ENCODE data around the gene NPTX2.
"Not testable (repeated sequence)": the region's sequence is repeated elsewhere in the genome, so short reads cannot be mapped to it uniquely, and the experiment has no call there.

The NPTX2 gene, protein sequence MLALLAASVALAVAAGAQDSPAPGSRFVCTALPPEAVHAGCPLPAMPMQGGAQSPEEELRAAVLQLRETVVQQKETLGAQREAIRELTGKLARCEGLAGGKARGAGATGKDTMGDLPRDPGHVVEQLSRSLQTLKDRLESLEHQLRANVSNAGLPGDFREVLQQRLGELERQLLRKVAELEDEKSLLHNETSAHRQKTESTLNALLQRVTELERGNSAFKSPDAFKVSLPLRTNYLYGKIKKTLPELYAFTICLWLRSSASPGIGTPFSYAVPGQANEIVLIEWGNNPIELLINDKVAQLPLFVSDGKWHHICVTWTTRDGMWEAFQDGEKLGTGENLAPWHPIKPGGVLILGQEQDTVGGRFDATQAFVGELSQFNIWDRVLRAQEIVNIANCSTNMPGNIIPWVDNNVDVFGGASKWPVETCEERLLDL

DNA sequence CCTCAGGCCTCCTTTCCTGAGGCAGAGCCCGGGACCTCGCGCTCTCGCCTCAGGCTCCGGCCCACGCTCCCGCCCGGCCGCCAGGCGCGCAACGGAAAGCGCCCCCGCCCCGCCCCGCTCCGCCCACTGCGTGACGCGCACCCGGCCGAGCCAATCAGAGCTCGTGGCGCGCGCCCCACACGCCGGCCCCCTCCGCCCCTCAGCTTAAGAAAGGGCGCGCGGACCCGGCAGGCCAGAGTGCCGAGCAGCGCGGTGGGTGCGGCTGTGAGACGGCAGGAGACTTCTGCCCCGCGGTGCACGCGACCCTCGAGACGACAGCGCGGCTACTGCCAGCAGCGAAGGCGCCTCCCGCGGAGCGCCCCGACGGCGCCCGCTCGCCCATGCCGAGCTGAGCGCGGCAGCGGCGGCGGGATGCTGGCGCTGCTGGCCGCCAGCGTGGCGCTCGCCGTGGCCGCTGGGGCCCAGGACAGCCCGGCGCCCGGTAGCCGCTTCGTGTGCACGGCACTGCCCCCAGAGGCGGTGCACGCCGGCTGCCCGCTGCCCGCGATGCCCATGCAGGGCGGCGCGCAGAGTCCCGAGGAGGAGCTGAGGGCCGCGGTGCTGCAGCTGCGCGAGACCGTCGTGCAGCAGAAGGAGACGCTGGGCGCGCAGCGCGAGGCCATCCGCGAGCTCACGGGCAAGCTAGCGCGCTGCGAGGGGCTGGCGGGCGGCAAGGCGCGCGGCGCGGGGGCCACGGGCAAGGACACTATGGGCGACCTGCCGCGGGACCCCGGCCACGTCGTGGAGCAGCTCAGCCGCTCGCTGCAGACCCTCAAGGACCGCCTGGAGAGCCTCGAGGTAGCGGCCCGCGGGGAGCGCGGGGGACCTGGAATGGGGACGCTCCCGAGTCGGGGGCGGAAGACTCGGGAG is at the start of gene NPTX2:
NPTX2 (plus strand) TSS at position 235 of the 909 bp plus-strand sequence; CDS start at position 412, 177 bp downstream.
- Histone ChIP-seq H3K36me3 (ENCODE audit: control insufficient read depth, insufficient read depth, low read length, severe bottlenecking) (no peaks in the 10 kb centered on the region), H3K9ac (ENCODE audit: low read length) (no peak within 1 kb of the TSS), H3K27me3 (replicated peaks; ENCODE audit: control insufficient read depth, insufficient read depth, low read length) (peaks cover 28% of the 10 kb centered on the region), H3K9me3 (ENCODE audit: control insufficient read depth, low read length) (no peaks in the 10 kb centered on the region), H3K4me1 (ENCODE audit: control insufficient read depth, insufficient read depth, low read length) (peaks cover 12% of the 10 kb centered on the region), H3K4me3 (ENCODE audit: low read length) (no peak within 1 kb of the TSS)
- DNase-seq (ENCODE audit: low read depth), result peak; percentile 77

DNA sequence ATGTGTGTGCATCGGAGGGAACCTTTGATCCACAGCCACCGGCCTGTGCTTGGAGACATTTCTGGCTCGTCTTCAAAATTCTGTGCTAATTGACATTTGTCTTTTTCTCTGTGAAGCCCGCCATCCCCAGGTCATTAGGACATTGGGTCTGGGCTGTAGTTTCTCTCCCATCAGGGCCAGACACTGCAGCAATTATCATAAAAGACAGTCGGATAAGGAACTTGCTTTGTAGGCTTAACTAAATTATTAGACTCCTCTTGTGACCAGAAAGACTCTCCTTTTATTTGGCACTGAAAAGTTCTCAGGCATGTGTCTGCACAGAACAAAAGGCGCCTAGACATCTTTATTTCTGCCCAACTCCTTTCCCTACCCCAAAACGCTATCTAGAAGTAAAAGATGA is 49.1 kb upstream of the NPTX2 start:
- no peaks in the 10 kb centered on the region for H3K36me3 ChIP-seq (ENCODE audit: control insufficient read depth, insufficient read depth, low read length, severe bottlenecking)
- no peak for DNase-seq (ENCODE audit: low read depth)
- no peak overlapping the region for H3K9ac ChIP-seq (ENCODE audit: low read length)
- H3K4me1 ChIP-seq (ENCODE audit: control insufficient read depth, insufficient read depth, low read length), result no peaks in the 10 kb centered on the region
- H3K4me3 ChIP-seq (ENCODE audit: low read length), result no peak overlapping the region
- peaks cover 5% of the 10 kb centered on the region for H3K9me3 ChIP-seq (ENCODE audit: control insufficient read depth, low read length)
- H3K27me3 ChIP-seq (replicated peaks; ENCODE audit: control insufficient read depth, insufficient read depth, low read length), result no peaks in the 10 kb centered on the region

DNA sequence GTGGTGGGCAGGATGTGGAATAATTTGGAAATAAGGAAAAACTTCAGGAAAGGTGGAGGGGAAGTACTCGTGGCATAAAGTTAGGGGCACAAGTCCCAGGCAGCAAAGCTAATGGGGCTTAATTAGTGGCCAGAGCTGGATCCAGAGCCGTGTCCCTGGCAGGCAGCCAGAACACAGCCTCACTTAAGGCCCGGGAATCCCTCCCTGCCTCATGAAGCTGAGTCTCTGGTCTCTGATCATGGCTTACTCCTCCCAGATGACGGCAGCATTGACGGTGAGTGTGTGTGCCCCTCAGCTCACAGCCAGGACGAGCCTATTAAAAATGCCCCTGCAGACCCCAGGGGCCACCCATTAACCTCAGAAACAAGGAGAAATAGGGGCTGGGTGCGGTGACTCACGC is 48.2 kb upstream of the NPTX2 start:
- no peaks in the 10 kb centered on the region for H3K36me3 ChIP-seq (ENCODE audit: control insufficient read depth, insufficient read depth, low read length, severe bottlenecking)
- H3K4me1 ChIP-seq (ENCODE audit: control insufficient read depth, insufficient read depth, low read length), result no peaks in the 10 kb centered on the region
- DNase-seq (ENCODE audit: low read depth), result no peak
- H3K9ac ChIP-seq (ENCODE audit: low read length), result no peak overlapping the region
- no peaks in the 10 kb centered on the region for H3K27me3 ChIP-seq (replicated peaks; ENCODE audit: control insufficient read depth, insufficient read depth, low read length)
- peaks cover 5% of the 10 kb centered on the region for H3K9me3 ChIP-seq (ENCODE audit: control insufficient read depth, low read length)
- H3K4me3 ChIP-seq (ENCODE audit: low read length), result no peak overlapping the region

DNA sequence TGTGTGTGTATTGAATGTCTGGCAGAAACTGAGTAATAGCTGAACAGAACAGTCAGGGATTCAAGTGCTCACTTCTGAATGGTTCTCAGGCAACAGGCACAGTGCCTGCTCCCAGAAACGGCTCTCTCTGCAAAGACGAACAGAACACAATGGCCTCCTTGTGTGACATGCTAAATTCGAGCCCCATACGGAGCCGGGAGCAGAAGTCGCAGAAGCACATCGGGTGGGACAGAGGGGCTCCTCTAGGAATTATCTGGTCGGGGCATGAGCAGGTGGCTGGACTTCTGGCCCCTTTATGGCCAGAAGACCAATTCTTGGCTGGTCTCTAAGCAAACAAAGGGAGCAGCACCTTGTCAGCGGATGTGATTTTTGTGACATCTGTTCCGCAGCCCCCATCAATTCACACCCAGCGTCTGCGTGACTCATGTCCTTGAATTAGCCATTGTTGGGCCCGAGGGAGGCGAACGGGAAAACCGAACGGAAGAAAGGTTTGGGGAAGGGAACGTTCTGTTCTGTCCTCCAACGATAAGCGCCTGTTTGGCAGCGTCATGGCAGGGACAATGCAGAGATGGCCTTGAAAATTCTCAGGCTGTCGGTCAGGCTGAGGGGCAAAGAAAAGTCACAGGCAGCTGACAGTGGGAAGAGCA is 47.3 kb upstream of the NPTX2 start:
- H3K9me3 ChIP-seq (ENCODE audit: control insufficient read depth, low read length), result no peaks in the 10 kb centered on the region
- DNase-seq (ENCODE audit: low read depth), result no peak
- no peak overlapping the region for H3K9ac ChIP-seq (ENCODE audit: low read length)
- no peaks in the 10 kb centered on the region for H3K36me3 ChIP-seq (ENCODE audit: control insufficient read depth, insufficient read depth, low read length, severe bottlenecking)
- H3K27me3 ChIP-seq (replicated peaks; ENCODE audit: control insufficient read depth, insufficient read depth, low read length), result no peaks in the 10 kb centered on the region
- H3K4me1 ChIP-seq (ENCODE audit: control insufficient read depth, insufficient read depth, low read length), result no peaks in the 10 kb centered on the region
- no peak overlapping the region for H3K4me3 ChIP-seq (ENCODE audit: low read length)

DNA sequence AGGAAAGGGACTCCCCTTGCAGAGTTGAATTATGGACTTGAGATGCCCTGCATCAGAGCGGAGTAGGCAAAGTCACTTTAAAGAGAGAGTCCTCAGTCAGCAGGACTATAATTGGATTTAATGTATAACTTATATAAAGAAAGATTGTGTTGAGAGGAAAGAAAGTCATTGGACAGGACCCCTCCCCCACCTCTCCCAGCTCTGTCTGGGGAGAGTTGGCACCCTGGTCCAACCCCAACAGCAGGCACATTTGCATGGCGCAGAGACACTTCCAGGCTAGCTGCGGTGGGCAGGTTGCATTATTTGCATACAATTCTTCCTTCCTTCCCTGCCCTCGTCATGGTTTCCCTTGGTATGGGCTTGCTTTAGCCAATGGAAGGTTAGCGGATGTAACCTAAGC is 46.1 kb upstream of the NPTX2 start:
- Histone ChIP-seq H3K36me3 (ENCODE audit: control insufficient read depth, insufficient read depth, low read length, severe bottlenecking) (no peaks in the 10 kb centered on the region), H3K9me3 (ENCODE audit: control insufficient read depth, low read length) (peaks cover 5% of the 10 kb centered on the region), H3K27me3 (replicated peaks; ENCODE audit: control insufficient read depth, insufficient read depth, low read length) (no peaks in the 10 kb centered on the region), H3K4me1 (ENCODE audit: control insufficient read depth, insufficient read depth, low read length) (no peaks in the 10 kb centered on the region), H3K9ac (ENCODE audit: low read length) (no peak overlapping the region), H3K4me3 (ENCODE audit: low read length) (no peak overlapping the region)
- no peak for DNase-seq (ENCODE audit: low read depth)

DNA sequence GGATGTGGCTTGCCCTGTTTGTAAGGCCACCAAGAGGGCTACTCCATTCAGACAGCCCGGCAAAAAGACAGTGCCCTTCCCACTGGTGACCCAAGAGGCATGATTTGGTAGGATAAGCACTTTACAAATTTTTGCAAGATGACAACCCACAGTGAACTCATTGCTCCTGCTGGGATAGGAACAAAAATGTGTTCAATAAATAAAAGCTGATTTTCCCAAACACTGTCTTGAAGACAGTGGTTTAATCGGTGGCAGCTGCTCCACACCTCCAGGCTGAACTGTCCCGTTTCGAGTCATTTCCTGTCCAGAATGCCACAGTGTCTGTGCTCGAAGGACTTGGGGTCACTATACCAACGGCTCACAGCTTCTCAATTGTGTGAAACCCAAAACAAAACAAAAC is 45.1 kb upstream of the NPTX2 start:
- Histone ChIP-seq H3K9ac (ENCODE audit: low read length) (no peak overlapping the region), H3K4me1 (ENCODE audit: control insufficient read depth, insufficient read depth, low read length) (no peaks in the 10 kb centered on the region), H3K27me3 (replicated peaks; ENCODE audit: control insufficient read depth, insufficient read depth, low read length) (no peaks in the 10 kb centered on the region), H3K36me3 (ENCODE audit: control insufficient read depth, insufficient read depth, low read length, severe bottlenecking) (no peaks in the 10 kb centered on the region), H3K4me3 (ENCODE audit: low read length) (no peak overlapping the region), H3K9me3 (ENCODE audit: control insufficient read depth, low read length) (peaks cover 14% of the 10 kb centered on the region)
- DNase-seq (ENCODE audit: low read depth), result no peak

DNA sequence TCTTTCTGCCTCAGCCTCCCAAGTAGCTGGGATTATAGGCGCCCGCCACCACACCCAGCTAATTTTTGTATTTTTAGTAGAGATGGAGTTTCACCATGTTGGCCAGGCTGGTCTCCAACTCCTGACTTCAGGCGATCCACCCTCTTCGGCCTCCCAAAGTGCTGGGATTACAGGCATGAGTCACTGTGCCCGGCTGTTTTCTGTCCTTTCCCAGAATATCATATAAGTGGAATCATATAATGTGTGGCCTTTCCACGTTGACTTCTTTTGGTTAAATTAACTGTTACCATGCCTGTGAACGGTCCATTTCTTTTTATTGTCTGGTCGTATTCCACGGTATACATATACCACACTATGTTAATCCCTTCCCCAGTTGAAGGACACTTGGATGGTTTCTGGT is 44.4 kb upstream of the NPTX2 start:
- H3K9me3 ChIP-seq (ENCODE audit: control insufficient read depth, low read length), result peaks cover 14% of the 10 kb centered on the region
- not testable (repeated sequence) for H3K4me1 ChIP-seq (ENCODE audit: control insufficient read depth, insufficient read depth, low read length); H3K27me3 ChIP-seq (replicated peaks; ENCODE audit: control insufficient read depth, insufficient read depth, low read length); H3K9ac ChIP-seq (ENCODE audit: low read length); DNase-seq (ENCODE audit: low read depth); H3K4me3 ChIP-seq (ENCODE audit: low read length); H3K36me3 ChIP-seq (ENCODE audit: control insufficient read depth, insufficient read depth, low read length, severe bottlenecking)

DNA sequence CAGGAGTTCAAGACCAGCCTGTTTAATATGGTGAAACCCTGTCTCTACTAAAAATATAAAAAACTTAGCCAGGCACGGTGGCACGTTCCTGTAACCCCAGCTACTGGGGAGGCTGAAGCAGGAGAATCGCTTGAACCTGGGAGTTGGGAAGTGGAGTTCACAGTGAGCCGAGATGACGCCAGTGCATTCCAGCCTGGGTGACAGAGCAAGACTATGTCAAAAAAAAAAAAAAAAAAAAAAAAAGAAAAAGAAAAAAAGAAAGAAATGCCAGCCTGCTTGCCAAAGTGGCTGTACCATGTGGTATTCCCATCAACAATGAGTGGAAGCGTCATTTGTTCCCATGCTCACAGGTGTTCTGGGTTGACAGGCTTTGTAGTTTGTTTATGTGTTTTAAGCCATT is 43.3 kb upstream of the NPTX2 start:
- no peak overlapping the region for H3K9ac ChIP-seq (ENCODE audit: low read length)
- H3K27me3 ChIP-seq (replicated peaks; ENCODE audit: control insufficient read depth, insufficient read depth, low read length), result no peaks in the 10 kb centered on the region
- H3K4me1 ChIP-seq (ENCODE audit: control insufficient read depth, insufficient read depth, low read length), result no peaks in the 10 kb centered on the region
- DNase-seq (ENCODE audit: low read depth), result no peak
- H3K36me3 ChIP-seq (ENCODE audit: control insufficient read depth, insufficient read depth, low read length, severe bottlenecking), result no peaks in the 10 kb centered on the region
- peaks cover 14% of the 10 kb centered on the region for H3K9me3 ChIP-seq (ENCODE audit: control insufficient read depth, low read length)
- no peak overlapping the region for H3K4me3 ChIP-seq (ENCODE audit: low read length)

DNA sequence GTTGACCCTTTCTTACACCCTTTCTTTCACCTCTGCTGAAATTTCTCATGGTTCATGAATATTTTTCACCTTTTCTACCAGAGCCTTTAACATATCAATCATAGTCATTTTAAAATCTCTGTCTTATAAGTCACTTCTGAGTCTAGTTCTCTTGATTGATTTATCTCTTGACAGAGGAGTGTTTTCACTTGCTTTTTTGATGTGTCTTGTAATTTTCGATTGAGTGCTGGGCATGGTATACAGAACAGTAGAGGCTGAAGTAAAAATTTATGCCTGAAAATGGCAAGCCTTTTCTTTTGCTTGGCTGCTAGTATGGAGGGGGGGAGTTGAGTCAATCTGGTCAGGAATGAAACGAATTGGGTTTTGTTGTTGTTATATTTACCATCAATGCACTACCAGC is 41.2 kb upstream of the NPTX2 start:
- no peak for DNase-seq (ENCODE audit: low read depth)
- H3K36me3 ChIP-seq (ENCODE audit: control insufficient read depth, insufficient read depth, low read length, severe bottlenecking), result no peaks in the 10 kb centered on the region
- H3K4me1 ChIP-seq (ENCODE audit: control insufficient read depth, insufficient read depth, low read length), result no peaks in the 10 kb centered on the region

DNA sequence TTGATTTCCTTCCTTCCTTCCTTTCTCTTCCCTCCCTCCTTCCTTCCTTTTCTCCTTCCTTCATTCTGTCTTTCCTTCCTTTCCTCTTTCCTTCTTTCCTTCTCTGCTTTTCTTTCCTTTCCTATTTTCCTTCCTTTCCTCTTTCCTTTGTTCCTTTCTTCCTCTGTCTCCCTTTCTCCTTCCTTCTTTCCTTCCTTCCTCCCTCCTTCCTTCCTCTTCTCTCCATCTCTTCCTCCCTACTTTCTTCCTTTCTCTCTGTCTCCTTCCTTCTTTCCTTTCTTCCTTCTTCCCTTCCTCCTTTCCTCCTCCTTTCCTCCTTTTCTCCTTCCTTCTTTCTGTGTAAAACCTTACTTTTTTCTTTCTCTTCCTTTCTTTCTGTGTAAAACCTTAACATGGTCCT is 32.3 kb upstream of the NPTX2 start:
- Histone ChIP-seq H3K4me1 (ENCODE audit: control insufficient read depth, insufficient read depth, low read length) (no peaks in the 10 kb centered on the region), H3K27me3 (replicated peaks; ENCODE audit: control insufficient read depth, insufficient read depth, low read length) (no peaks in the 10 kb centered on the region), H3K9me3 (ENCODE audit: control insufficient read depth, low read length) (peaks cover 23% of the 10 kb centered on the region), H3K36me3 (ENCODE audit: control insufficient read depth, insufficient read depth, low read length, severe bottlenecking) (no peaks in the 10 kb centered on the region), H3K9ac (ENCODE audit: low read length) (no peak overlapping the region), H3K4me3 (ENCODE audit: low read length) (no peak overlapping the region)
- no peak for DNase-seq (ENCODE audit: low read depth)

More for the DNA sequence above, 41.2 kb upstream of the NPTX2 start:
- Histone ChIP-seq H3K27me3 (replicated peaks; ENCODE audit: control insufficient read depth, insufficient read depth, low read length) (no peaks in the 10 kb centered on the region), H3K9ac (ENCODE audit: low read length) (no peak overlapping the region), H3K4me3 (ENCODE audit: low read length) (no peak overlapping the region), H3K9me3 (ENCODE audit: control insufficient read depth, low read length) (peaks cover 14% of the 10 kb centered on the region)

DNA sequence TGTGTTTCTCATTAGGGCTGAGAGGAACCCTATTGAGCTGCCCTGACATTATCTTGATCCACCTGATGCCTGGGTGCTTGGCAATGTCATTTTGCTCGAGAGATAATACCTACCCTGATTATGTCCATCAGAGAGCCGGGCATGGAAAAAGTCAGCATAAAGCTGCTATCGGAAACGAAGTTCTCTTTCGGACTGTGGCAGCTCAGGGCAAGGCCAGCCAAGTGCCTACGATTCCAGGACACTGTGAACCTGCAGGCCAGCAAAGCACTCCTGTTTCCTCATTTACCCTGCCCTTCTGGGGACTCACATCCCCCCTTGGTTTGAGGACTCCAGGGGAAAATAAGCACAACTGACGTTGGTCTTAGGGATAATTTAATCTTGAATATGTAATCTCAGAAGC is 25.2 kb upstream of the NPTX2 start:
- Histone ChIP-seq H3K9me3 (ENCODE audit: control insufficient read depth, low read length) (peaks cover 16% of the 10 kb centered on the region), H3K4me1 (ENCODE audit: control insufficient read depth, insufficient read depth, low read length) (no peaks in the 10 kb centered on the region), H3K9ac (ENCODE audit: low read length) (no peak overlapping the region), H3K36me3 (ENCODE audit: control insufficient read depth, insufficient read depth, low read length, severe bottlenecking) (no peaks in the 10 kb centered on the region), H3K27me3 (replicated peaks; ENCODE audit: control insufficient read depth, insufficient read depth, low read length) (no peaks in the 10 kb centered on the region), H3K4me3 (ENCODE audit: low read length) (no peak overlapping the region)
- no peak for DNase-seq (ENCODE audit: low read depth)
